ENCODE results near the gene TBK1. TPM values are rescaled to one million over a fixed set of nuclear protein-coding genes. Genes with fewer than 3 reads are reported as not detected.
"Not testable (repeated sequence)": the region's sequence is repeated elsewhere in the genome, so short reads cannot be mapped to it uniquely, and the experiment has no call there.

TBK1 gene
- total RNA-seq, 1 donor from 2014 or later: 33.6 TPM

DNA sequence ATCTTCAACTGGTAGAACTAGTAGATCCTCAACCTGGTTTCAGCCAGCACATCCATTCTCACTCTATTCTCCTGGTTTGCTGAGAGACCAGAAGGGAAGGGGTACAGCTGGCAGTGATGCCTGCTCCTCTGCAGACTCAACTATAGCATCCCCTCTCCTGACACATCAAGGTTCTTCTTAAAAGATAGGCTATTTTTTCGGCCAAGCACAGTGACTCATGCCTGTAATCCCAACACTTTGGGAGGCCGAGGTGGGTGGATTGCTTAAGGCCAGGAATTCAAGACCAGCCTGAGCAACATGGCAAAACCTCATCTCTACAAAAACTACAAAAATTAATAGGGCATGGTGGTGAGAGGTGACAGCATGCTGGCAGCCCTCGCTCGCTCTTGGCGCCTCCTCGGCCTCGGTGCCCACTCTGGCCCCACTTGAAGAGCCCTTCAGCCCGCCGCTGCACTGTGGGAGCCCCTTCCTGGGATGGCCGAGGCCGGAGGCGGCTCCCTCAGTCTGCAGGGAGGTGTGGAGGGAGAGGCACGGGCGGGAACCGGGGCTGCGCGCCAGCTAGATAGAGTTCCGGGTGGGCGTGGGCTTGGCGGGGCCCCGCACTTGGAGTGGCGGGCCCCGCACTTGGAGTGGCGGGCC, 90.6 kb downstream of the TBK1 start:
- H3K27me3 Mint-ChIP-seq (ENCODE audit: insufficient read depth); DNase-seq (ENCODE audit: low spot score); H3K4me1 Mint-ChIP-seq (ENCODE audit: low read depth); intact Hi-C loops (cut with micrococcal nuclease); H3K9me3 Mint-ChIP-seq; H3K4me3 Mint-ChIP-seq; H3K27ac Mint-ChIP-seq; H3K36me3 Mint-ChIP-seq (ENCODE audit: low read depth): not testable (repeated sequence)

GRCh38 chr12:64544371-64545080, 92.6 kb downstream of the TBK1 start:
- no peaks in the 10 kb centered on the region for H3K9me3 Mint-ChIP-seq
- DNase-seq (ENCODE audit: low spot score): no peak
- H3K27ac Mint-ChIP-seq: no peak overlapping the region
- no peak overlapping the region for H3K4me3 Mint-ChIP-seq
- intact Hi-C loops (cut with micrococcal nuclease): loop anchor here (1.0 to 5.0 kb wide), 2 partner anchors 38 to 238 kb away; no protein-coding TSS in a partner anchor
- H3K27me3 Mint-ChIP-seq (ENCODE audit: insufficient read depth): peaks cover 13% of the 10 kb centered on the region
- H3K36me3 Mint-ChIP-seq (ENCODE audit: low read depth): no peaks in the 10 kb centered on the region
- H3K4me1 Mint-ChIP-seq (ENCODE audit: low read depth): peaks cover 3% of the 10 kb centered on the region

DNA sequence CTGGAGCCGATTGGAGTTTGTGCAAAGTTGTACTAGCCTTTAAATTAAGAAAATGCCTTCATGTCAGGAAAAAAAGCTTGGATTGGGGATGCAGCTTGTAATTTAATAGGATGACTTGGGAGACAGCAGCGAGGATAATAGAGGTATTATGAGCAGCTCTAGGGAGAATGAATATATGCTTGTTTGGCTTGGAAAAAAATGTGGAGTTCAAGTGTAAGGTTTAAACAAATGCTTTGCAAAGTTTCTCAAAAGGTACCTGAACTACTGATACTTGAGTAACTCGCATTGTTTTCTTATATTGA, 93.1 kb downstream of the TBK1 start:
- no peaks in the 10 kb centered on the region for H3K9me3 Mint-ChIP-seq
- H3K27ac Mint-ChIP-seq: no peak overlapping the region
- intact Hi-C loops (cut with micrococcal nuclease): loop anchor here (1.0 to 5.0 kb wide), 2 partner anchors 39 to 237 kb away; no protein-coding TSS in a partner anchor
- DNase-seq (ENCODE audit: low spot score): no peak
- H3K36me3 Mint-ChIP-seq (ENCODE audit: low read depth): no peaks in the 10 kb centered on the region
- H3K4me1 Mint-ChIP-seq (ENCODE audit: low read depth): peaks cover 7% of the 10 kb centered on the region
- no peak overlapping the region for H3K4me3 Mint-ChIP-seq
- H3K27me3 Mint-ChIP-seq (ENCODE audit: insufficient read depth): peaks cover 16% of the 10 kb centered on the region

DNA sequence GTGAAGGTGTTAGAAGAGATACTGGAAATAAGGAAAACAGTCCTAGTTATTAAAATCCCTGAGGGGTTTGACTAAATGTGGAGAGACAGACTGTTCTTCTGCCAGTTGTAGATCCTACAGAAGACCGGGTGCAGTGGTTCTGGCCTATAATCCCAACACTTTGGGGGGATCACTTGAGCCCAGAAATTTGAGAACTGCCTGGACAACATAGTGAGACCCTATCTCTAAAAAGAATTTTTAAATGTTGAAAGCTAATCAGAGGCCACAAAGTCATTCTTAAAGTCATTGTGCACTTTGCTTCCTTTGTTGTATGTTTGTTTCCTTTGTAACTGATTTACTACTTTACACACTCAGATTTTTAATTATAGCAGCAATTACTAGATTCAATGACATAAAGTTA, 97.2 kb downstream of the TBK1 start:
- no peak for DNase-seq (ENCODE audit: low spot score)
- Mint-ChIP-seq H3K36me3 (ENCODE audit: low read depth) (no peaks in the 10 kb centered on the region), H3K4me1 (ENCODE audit: low read depth) (peaks cover 7% of the 10 kb centered on the region), H3K9me3 (no peaks in the 10 kb centered on the region), H3K27ac (no peak overlapping the region), H3K27me3 (ENCODE audit: insufficient read depth) (peaks cover 16% of the 10 kb centered on the region), H3K4me3 (no peak overlapping the region)
- intact Hi-C loops (cut with micrococcal nuclease): loop anchor here (1.0 to 5.0 kb wide), 4 partner anchors 60 to 253 kb away; no protein-coding TSS in a partner anchor

GRCh38 chr12:64550755-64551154, 98.8 kb downstream of the TBK1 start:
- Mint-ChIP-seq H3K9me3 (no peaks in the 10 kb centered on the region), H3K27me3 (ENCODE audit: insufficient read depth) (peaks cover 17% of the 10 kb centered on the region), H3K4me1 (ENCODE audit: low read depth) (peaks cover 7% of the 10 kb centered on the region), H3K36me3 (ENCODE audit: low read depth) (no peaks in the 10 kb centered on the region), H3K4me3 (no peak overlapping the region), H3K27ac (no peak overlapping the region)
- intact Hi-C loops (cut with micrococcal nuclease): no loop called here
- DNase-seq (ENCODE audit: low spot score): no peak

- H3K9me3 Mint-ChIP-seq: no peaks in the 10 kb centered on the region
- H3K4me1 Mint-ChIP-seq (ENCODE audit: low read depth): peaks cover 7% of the 10 kb centered on the region
- H3K27me3 Mint-ChIP-seq (ENCODE audit: insufficient read depth): peaks cover 17% of the 10 kb centered on the region
- H3K27ac Mint-ChIP-seq: no peak overlapping the region
- intact Hi-C loops (cut with micrococcal nuclease): no loop called here
- H3K36me3 Mint-ChIP-seq (ENCODE audit: low read depth): no peaks in the 10 kb centered on the region
- no peak overlapping the region for H3K4me3 Mint-ChIP-seq
- DNase-seq (ENCODE audit: low spot score): no peak
Measured at GRCh38 chr12:64551676-64552075, 99.8 kb downstream of the TBK1 start.

Other genes starting within 250 kb of the TBK1 start
- 12.7 and 14.9 TPM in 2 replicates for gene KICS2, start 229.8 kb upstream of the TBK1 start, total RNA-seq
- 0.15 TPM in 1 of 2 replicates, not detected in the other for gene C12orf56, start 61.4 kb upstream of the TBK1 start, total RNA-seq
- 145 and 146 TPM in 2 replicates for gene XPOT, start 47.7 kb upstream of the TBK1 start, total RNA-seq
- 37.1 and 38.3 TPM in 2 replicates for gene RASSF3, start 158.4 kb downstream of the TBK1 start, total RNA-seq

All from activated T-helper 1 cell treated with anti-CD3 and anti-CD28 coated beads, Interleukin-12 subunit alpha, Interleukin-12 subunit beta, Interleukin-2, Interleukin-4 antibody, amounts not matched to agents 30 ng/mL and 10 ng/mL and 1 ng/mL, durations not matched to agents 14 hours and 24 hours and 36 hours (primary cell).